ENCODE results near the gene RPTOR. TPM values are rescaled to one million over a fixed set of nuclear protein-coding genes. Genes with fewer than 3 reads are reported as not detected.

The RPTOR gene
- total RNA-seq, 1 experiment from 2014 or later, result 58.0 TPM

- no peaks in the 10 kb centered on the region for H3K36me3 ChIP-seq (ENCODE audit: control insufficient read depth, insufficient read depth, low read length)
- no peak for TF ChIP-seq SIN3A (IDR thresholded peaks at IDR 0.05; ENCODE audit: borderline replicate concordance, insufficient read depth, low read depth, low read length)
- TF ChIP-seq, protein P1, sequence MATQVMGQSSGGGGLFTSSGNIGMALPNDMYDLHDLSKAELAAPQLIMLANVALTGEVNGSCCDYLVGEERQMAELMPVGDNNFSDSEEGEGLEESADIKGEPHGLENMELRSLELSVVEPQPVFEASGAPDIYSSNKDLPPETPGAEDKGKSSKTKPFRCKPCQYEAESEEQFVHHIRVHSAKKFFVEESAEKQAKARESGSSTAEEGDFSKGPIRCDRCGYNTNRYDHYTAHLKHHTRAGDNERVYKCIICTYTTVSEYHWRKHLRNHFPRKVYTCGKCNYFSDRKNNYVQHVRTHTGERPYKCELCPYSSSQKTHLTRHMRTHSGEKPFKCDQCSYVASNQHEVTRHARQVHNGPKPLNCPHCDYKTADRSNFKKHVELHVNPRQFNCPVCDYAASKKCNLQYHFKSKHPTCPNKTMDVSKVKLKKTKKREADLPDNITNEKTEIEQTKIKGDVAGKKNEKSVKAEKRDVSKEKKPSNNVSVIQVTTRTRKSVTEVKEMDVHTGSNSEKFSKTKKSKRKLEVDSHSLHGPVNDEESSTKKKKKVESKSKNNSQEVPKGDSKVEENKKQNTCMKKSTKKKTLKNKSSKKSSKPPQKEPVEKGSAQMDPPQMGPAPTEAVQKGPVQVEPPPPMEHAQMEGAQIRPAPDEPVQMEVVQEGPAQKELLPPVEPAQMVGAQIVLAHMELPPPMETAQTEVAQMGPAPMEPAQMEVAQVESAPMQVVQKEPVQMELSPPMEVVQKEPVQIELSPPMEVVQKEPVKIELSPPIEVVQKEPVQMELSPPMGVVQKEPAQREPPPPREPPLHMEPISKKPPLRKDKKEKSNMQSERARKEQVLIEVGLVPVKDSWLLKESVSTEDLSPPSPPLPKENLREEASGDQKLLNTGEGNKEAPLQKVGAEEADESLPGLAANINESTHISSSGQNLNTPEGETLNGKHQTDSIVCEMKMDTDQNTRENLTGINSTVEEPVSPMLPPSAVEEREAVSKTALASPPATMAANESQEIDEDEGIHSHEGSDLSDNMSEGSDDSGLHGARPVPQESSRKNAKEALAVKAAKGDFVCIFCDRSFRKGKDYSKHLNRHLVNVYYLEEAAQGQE (IDR thresholded peaks at IDR 0.05; ENCODE audit: insufficient read depth in 1 of 2, low read depth in 2 of 2, low read length in 1 of 2), result no peak
- no peak for TF ChIP-seq POLR2AphosphoS5 (IDR thresholded peaks at IDR 0.05; ENCODE audit: low read depth, low read length)
- no peak for TF ChIP-seq CTCF (IDR thresholded peaks at IDR 0.05)
- TF ChIP-seq TCF7L2 (IDR thresholded peaks at IDR 0.05; ENCODE audit: low read depth, low read length), result no peak
- intact Hi-C loops (cut with micrococcal nuclease; ENCODE audit: unreplicated experiment) (no loop called here), in situ Hi-C loops (cut with HindIII; ENCODE audit: low pct_unique_long_range_greater_than_20kb, low sequenced_read_pairs) (no loop called here)
- DNase-seq (ENCODE audit: low read depth, low spot score), result no peak
- peaks cover 15% of the 10 kb centered on the region for H3K4me1 ChIP-seq (ENCODE audit: control insufficient read depth, insufficient read depth, low read length)
- ChIA-PET POLR2A (no interaction called here), CTCF (no interaction called here)
- no TSS peak for BruUV-seq (replicated peaks)
- ATAC-seq, result no peak
- H3K9me3 ChIP-seq (ENCODE audit: control insufficient read depth, insufficient read depth, low read depth, low read length), result no peaks in the 10 kb centered on the region
- no peak overlapping the region for H3K27ac ChIP-seq (ENCODE audit: low read length)
- no peaks in the 10 kb centered on the region for H3K27me3 ChIP-seq (ENCODE audit: control insufficient read depth, insufficient read depth, low read length)
- H3K4me3 ChIP-seq (ENCODE audit: low read depth in 2 of 2, low read length in 2 of 2), result no peak overlapping the region
These were observed 214.7 kb downstream of the RPTOR start for GRCh38 chr17:80759377-80759673.

GRCh38 chr17:80760511-80760911 is 215.9 kb downstream of the RPTOR start:
- no peaks in the 10 kb centered on the region for H3K9me3 ChIP-seq (ENCODE audit: control insufficient read depth, insufficient read depth, low read depth, low read length)
- intact Hi-C loops (cut with micrococcal nuclease; ENCODE audit: unreplicated experiment) (no loop called here), in situ Hi-C loops (cut with HindIII; ENCODE audit: low pct_unique_long_range_greater_than_20kb, low sequenced_read_pairs) (no loop called here)
- H3K4me1 ChIP-seq (ENCODE audit: control insufficient read depth, insufficient read depth, low read length), result peaks cover 15% of the 10 kb centered on the region
- ChIA-PET POLR2A (no interaction called here), CTCF (interaction anchor here (0.7 kb wide), 1 partner anchor 31 kb away, joined by 4 read pairs; no protein-coding TSS in a partner anchor)
- DNase-seq (ENCODE audit: low read depth, low spot score) (no peak), ATAC-seq (peak; percentile 85)
- H3K27me3 ChIP-seq (ENCODE audit: control insufficient read depth, insufficient read depth, low read length), result no peaks in the 10 kb centered on the region
- H3K4me3 ChIP-seq (ENCODE audit: low read depth in 2 of 2, low read length in 2 of 2), result no peak overlapping the region
- H3K36me3 ChIP-seq (ENCODE audit: control insufficient read depth, insufficient read depth, low read length), result no peaks in the 10 kb centered on the region
- no peak overlapping the region for H3K27ac ChIP-seq (ENCODE audit: low read length)
- BruUV-seq (replicated peaks), result no TSS peak
- TF ChIP-seq TCF7L2 (IDR thresholded peaks at IDR 0.05; ENCODE audit: low read depth, low read length) (no peak), SIN3A (IDR thresholded peaks at IDR 0.05; ENCODE audit: borderline replicate concordance, insufficient read depth, low read depth, low read length) (no peak), POLR2AphosphoS5 (IDR thresholded peaks at IDR 0.05; ENCODE audit: low read depth, low read length) (no peak), CTCF (IDR thresholded peaks at IDR 0.05) (no peak)
- TF ChIP-seq, protein P1 (IDR thresholded peaks at IDR 0.05; ENCODE audit: insufficient read depth in 1 of 2, low read depth in 2 of 2, low read length in 1 of 2), result no peak
